Fibroblast of pulmonary artery (primary cell): ENCODE results near the gene CAPZA2.

ENCODE experiments used
- DNase-seq: peaks from one replicate; pipeline ENCODE4 v3.0.0-alpha.2; 2010; ENCODE audit warnings: low read depth
- H3K4me3 ChIP-seq: replicated peaks from 2 replicates; pipeline ENCODE4 v1.5.1; 2011; ENCODE audit warnings: low read depth, mild to moderate bottlenecking, control low read depth, low read length, moderate library complexity
- TF ChIP-seq, protein P1 (sequence below): IDR thresholded peaks from 2 replicates; pipeline ENCODE4 v1.5.1; 2011; ENCODE audit warnings: mild to moderate bottlenecking, control low read depth, low read length, inconsistent platforms; ENCODE audit errors: missing control alignments

The CAPZA2 gene

DNA sequence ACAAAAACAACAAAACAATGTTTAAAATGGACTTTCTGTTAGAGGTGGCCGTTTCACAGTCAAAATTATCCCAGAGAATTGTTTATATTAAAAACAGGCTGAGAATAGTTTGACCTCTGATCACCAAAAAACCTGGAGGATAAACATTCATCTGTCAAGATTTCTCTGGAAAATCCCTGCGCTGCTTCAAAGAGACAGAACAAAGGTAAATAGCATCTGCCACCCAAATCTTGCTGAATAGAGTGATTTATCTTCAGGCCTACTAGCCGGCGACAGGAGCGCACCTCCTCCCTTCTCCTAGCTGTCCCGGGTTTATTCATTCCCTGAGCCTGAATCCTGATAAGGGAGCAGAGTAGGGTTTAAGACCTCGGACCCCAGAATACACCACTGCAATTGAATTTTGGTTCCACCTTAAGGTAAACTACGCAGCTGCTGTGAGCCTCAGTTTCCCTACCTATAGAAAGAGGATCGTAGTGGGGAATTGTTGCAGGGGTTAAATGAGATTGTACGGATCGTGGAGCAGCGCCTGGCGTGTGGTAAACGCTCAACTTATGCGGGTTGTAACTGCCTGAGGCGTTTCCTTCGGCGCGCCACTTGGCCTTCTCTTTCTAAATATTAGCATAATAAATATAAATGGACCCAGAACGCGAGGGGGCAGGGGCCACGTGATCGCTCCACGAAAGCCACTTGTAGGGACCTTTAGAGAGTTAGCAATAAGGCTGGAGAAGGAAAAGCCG lies 90.4 kb downstream of the CAPZA2 start:
- TF ChIP-seq, protein P1, sequence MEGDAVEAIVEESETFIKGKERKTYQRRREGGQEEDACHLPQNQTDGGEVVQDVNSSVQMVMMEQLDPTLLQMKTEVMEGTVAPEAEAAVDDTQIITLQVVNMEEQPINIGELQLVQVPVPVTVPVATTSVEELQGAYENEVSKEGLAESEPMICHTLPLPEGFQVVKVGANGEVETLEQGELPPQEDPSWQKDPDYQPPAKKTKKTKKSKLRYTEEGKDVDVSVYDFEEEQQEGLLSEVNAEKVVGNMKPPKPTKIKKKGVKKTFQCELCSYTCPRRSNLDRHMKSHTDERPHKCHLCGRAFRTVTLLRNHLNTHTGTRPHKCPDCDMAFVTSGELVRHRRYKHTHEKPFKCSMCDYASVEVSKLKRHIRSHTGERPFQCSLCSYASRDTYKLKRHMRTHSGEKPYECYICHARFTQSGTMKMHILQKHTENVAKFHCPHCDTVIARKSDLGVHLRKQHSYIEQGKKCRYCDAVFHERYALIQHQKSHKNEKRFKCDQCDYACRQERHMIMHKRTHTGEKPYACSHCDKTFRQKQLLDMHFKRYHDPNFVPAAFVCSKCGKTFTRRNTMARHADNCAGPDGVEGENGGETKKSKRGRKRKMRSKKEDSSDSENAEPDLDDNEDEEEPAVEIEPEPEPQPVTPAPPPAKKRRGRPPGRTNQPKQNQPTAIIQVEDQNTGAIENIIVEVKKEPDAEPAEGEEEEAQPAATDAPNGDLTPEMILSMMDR = no peak
- DNase-seq = peak; percentile 60
- peak overlapping the region; percentile 76 for H3K4me3 ChIP-seq

DNA sequence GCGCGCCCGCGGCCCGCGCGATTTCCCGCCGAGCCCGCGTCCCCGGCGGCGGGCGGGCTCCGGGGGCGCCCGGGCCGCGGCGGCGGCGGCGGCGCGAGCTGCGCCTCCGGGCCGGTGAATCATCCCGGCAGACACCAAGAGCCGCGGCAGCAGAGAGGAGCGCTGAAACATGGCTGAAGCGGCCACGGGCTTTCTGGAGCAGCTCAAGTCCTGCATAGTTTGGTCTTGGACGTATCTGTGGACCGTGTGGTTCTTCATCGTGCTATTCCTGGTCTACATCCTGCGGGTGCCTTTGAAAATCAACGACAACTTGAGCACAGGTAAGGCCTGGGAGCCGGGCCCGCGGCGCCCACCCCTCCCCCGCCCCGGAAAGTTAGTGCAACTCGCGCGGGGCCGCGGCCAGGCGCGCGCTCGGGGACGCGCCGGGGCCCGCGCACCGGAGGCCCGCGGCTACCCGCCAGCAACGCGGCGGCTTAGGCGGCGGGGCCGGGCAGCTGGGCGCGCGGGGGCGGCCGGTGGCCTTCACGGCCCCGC lies 91.1 kb downstream of the CAPZA2 start, which contains the start of gene ST7:
ST7 (plus strand) TSS at position 130 of the 534 bp plus-strand sequence; CDS start at position 170, 40 bp downstream.
- peak; percentile 66 for DNase-seq
- TF ChIP-seq, protein P1 = no peak
- peak within 1 kb of the TSS; percentile 76 for H3K4me3 ChIP-seq

DNA sequence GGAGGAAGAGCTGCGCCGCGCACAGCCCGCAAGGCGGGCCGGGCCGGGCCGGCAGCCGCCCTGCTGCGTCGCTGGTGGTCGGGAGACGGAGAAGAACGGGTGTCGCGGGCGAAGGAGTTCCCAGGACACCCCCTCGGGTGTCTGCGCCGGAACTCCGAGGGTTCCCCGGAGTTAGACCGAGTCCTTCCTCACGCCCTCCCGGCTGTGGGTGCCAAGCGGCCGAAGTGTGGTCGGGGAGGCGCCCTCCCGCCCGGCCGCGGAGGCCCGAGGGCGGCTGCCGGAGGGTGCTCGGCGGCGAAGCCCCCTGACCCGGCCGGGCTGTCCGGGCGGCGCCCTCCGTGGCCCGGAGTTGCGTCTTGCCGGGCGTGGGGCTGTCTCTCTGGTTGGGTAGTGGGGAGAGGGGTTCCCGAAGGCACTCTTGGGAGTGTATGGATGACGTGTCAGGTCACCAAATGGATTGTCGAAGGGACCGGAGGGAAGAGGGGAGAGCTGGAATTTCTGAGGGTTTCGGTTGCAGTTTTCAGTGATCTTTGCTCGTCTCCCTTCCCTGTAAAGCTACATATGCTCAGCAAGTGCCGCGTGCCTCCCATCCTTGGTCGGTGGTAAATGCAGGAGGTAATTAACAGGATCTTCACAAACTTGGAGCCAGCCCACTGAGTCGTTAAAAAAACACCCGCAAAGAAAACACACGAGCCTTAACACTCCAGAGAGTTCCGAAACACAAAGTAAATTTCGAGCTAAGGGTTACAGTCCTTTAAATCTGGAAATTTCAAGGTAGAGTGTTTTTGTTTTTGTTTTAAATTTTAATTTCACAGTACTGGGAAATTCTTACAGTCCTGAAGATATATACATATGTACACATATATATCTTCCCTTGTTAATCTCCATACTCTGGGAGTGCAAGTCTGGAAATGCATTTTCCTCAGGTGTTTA lies 91.8 kb downstream of the CAPZA2 start:
- DNase-seq = peak; percentile 88
- TF ChIP-seq, protein P1 = no peak
- peak overlapping the region; percentile 68 for H3K4me3 ChIP-seq

DNA sequence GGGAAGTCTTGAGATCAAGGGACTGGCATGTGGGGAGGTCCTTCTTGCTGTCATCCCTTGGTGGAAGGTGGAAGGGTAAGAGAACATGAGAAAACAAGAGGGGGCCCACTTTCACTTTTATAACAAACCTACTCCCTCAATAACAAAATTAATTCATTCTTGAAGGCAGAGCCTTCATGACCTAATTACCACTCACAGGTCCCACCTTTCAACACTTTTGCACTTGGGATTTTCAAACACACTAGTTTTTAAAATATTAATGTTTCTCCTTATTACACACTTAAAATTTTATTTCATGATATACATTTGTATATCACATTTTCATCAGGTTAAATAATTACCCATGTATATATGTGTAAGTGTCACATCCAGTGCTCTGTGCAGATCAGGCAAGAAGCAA lies 93.0 kb downstream of the CAPZA2 start:
- DNase-seq = no peak
- TF ChIP-seq, protein P1 = no peak
- peak overlapping the region; percentile 68 for H3K4me3 ChIP-seq

DNA sequence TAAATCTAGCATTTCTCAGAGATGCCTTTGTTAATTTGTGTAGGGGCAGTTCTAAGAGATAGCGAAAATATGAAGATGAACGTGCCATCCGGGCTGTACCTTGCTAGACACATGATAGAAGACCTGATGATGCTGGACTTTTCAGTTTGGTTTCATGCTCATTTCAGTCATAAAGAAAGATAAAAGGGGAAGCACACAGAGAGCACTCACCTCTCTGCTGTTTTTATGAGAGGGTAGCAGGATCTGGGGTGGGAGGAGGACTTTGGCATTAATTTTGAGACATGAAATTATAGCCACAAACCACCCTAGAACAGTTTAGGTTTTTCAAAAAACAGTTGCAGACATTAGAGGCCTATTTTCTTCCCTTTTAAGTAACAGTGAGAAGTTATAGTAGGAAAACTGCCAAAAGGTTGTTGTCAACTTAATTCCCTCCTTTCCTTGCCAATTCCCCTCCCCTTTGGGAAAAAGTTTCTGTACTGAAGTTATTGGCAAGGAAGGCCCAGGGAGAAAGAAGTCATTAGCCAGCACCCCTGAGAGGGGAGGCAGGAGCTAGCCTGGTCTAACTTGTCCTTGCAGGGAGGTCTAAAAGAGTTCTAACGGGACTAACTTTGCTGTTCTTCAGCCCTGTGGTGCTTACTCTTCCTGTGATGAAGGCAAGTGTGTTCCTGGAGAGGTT lies 93.6 kb downstream of the CAPZA2 start:
- DNase-seq = peak; percentile 63
- TF ChIP-seq, protein P1 = no peak
- H3K4me3 ChIP-seq = no peak overlapping the region

DNA sequence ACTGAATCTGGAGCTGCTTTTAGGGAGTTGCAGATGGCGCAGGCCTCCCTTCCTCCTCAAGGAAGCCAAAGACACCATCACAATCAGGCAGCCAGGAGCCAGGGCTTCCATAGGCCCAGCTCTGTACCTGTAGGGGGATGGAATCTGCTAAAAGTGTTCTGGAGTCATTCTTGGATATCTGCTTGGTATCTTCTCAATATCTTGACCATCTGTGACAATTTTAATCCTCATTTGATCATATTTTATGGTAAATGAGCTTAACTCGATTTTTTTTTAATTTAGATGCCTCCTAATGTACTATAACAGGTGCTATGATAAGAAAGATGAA lies 94.1 kb downstream of the CAPZA2 start:
- H3K4me3 ChIP-seq = no peak overlapping the region
- TF ChIP-seq, protein P1 = no peak
- DNase-seq = no peak
